GM12874 (cell line): ENCODE data around the gene AHNAK2.

ENCODE experiments used
- CTCF ChIP-seq: IDR thresholded peaks from 2 replicates; pipeline ENCODE4 v1.5.1; 2011; ENCODE audit warnings: low read depth, mild to moderate bottlenecking, control low read depth, low read length, moderate library complexity; ENCODE audit not compliant: insufficient read depth

The AHNAK2 gene

GRCh38 chr14:104889375-104889757, 88.8 kb downstream of the AHNAK2 start:
- no peak for TF ChIP-seq CTCF

GRCh38 chr14:104888489-104889374, 89.4 kb downstream of the AHNAK2 start:
- TF ChIP-seq CTCF, result no peak

GRCh38 chr14:104887623-104888488, 90.3 kb downstream of the AHNAK2 start:
- no peak for TF ChIP-seq CTCF
